Tibial nerve (tissue), 4 donors: ENCODE data around the gene RPL3. TPM values are rescaled to one million over a fixed set of nuclear protein-coding genes. Genes with fewer than 3 reads are reported as not detected.

Experiments used
- DNase-seq, 2 donors: peaks; one replicate each; pipeline ENCODE4 v3.0.0-alpha.2; 2019; ENCODE audit warnings: low spot score in 2 of 2
- H3K27ac ChIP-seq, 4 donors: fragments of 200-600 bp; sonication (generic) in 3 of 4; one replicate each; pipeline ENCODE4 v1.5.1; 2017 to 2019; ENCODE audit warnings: mild to moderate bottlenecking in 1 of 4
- H3K27me3 ChIP-seq, 2 donors: fragments of 200-600 bp; sonication (generic) in 1 of 2; one replicate each; pipeline versions ENCODE4 v1.5.1 to v1.6.0; 2017 to 2019
- H3K36me3 ChIP-seq, 3 donors: fragments of 200-600 bp; sonication (generic); one replicate each; pipeline ENCODE4 v1.5.1; 2018 to 2019
- H3K4me1 ChIP-seq, 4 donors: fragments of 200-600 bp; sonication (generic) in 3 of 4; one replicate each; pipeline ENCODE4 v1.5.1; 2017 to 2019
- H3K4me3 ChIP-seq, 4 donors: fragments of 200-600 bp; sonication (generic) in 3 of 4; one replicate each; pipeline ENCODE4 v1.5.1; 2017 to 2019; ENCODE audit warnings: mild to moderate bottlenecking in 1 of 4, moderate library complexity in 1 of 4
- H3K9me3 ChIP-seq, 4 donors: fragments of 200-600 bp; sonication (generic) in 3 of 4; one replicate each; pipeline ENCODE4 v1.5.1; 2017 to 2019
- CTCF ChIP-seq, 5 experiments: fragments of 200-600 bp in 3 of 5; fragments of 450-650 bp in 2 of 5; sonication (generic) in 3 of 5; IDR thresholded peaks; one replicate each; pipeline ENCODE4 v1.5.1; 2016 to 2019; ENCODE audit warnings: antibody characterized with exemption in 5 of 5, mild to moderate bottlenecking in 3 of 5, moderate library complexity in 2 of 5
- EP300 ChIP-seq, 2 donors: sonication (generic); formaldehyde crosslinking; IDR thresholded peaks; one replicate each; pipeline ENCODE4 v1.6.1; 2017; ENCODE audit warnings: antibody characterized with exemption in 2 of 2, mild to moderate bottlenecking in 1 of 2
- POLR2A ChIP-seq, 2 donors: fragments of 450-650 bp; IDR thresholded peaks; one replicate each; pipeline ENCODE4 v1.6.1; 2017; ENCODE audit warnings: antibody characterized with exemption in 2 of 2, mild to moderate bottlenecking in 2 of 2, moderate library complexity in 2 of 2
- WGBS, 2 donors: methylation state at CpG; one replicate each; pipeline ENCODE4 v1.1.5; 2018; 5-methylcytosine and 5-hydroxymethylcytosine counted together
- total RNA-seq, 4 donors: library from RNA; depleted of rRNA; stranded (reverse); fragments of >200 nt; gene quantifications; one replicate each; pipeline ENCODE4 v1.1.0, GENCODE V29; 2016

Gene RPL3
- total RNA-seq, 4 donors from 2014 or later, result 1,869 to 2,331 (median 1,970) TPM

- 86 to 88% methylated on average over 3 of the region's 3 CpGs for WGBS, 2 donors
- DNase-seq, result no peak
- H3K27me3 ChIP-seq, result no peaks in the 10 kb centered on the region
- H3K4me3 ChIP-seq, result no peak overlapping the region
- peaks cover 0 to 8% (median 0%) of the 10 kb centered on the region in 4 donors for H3K9me3 ChIP-seq
- H3K27ac ChIP-seq, result peak overlapping the region in 1 of 4 donors; percentile 86
- H3K4me1 ChIP-seq, result peaks cover 0 to 38% (median 21%) of the 10 kb centered on the region in 4 donors
- TF ChIP-seq CTCF (IDR thresholded peaks at IDR 0.05) (no peak), EP300 (IDR thresholded peaks at IDR 0.05) (no peak), POLR2A (IDR thresholded peaks at IDR 0.05) (no peak)
- no peaks in the 10 kb centered on the region for H3K36me3 ChIP-seq
Observed at GRCh38 chr22:39284983-39285382, 34.4 kb downstream of the RPL3 start.

GRCh38 chr22:39284142-39284980 is 35.1 kb downstream of the RPL3 start:
- no peak for DNase-seq
- Histone ChIP-seq H3K27ac (peak overlapping the region in 3 of 4 donors; percentile 30 to 91 (median 86)), H3K4me3 (no peak overlapping the region), H3K27me3 (no peaks in the 10 kb centered on the region), H3K4me1 (peaks cover 0 to 39% (median 21%) of the 10 kb centered on the region in 4 donors), H3K36me3 (no peaks in the 10 kb centered on the region), H3K9me3 (peaks cover 0 to 8% (median 0%) of the 10 kb centered on the region in 4 donors)
- 84 to 87% methylated on average over 17 to 19 of the region's 19 CpGs for WGBS, 2 donors
- no peak for TF ChIP-seq CTCF (IDR thresholded peaks at IDR 0.05)
- TF ChIP-seq EP300 (IDR thresholded peaks at IDR 0.05), result no peak
- TF ChIP-seq POLR2A (IDR thresholded peaks at IDR 0.05), result no peak

GRCh38 chr22:39283322-39284141 is 35.9 kb downstream of the RPL3 start:
- Histone ChIP-seq H3K27me3 (no peaks in the 10 kb centered on the region), H3K36me3 (no peaks in the 10 kb centered on the region), H3K4me1 (peaks cover 0 to 39% (median 21%) of the 10 kb centered on the region in 4 donors), H3K27ac (peak overlapping the region; percentile 49 to 91 (median 76)), H3K4me3 (no peak overlapping the region), H3K9me3 (peaks cover 0 to 8% (median 0%) of the 10 kb centered on the region in 4 donors)
- WGBS, 2 donors, result 48 to 51% methylated on average over 13 to 16 of the region's 27 CpGs
- peak in 1 of 2 donors; percentile 35 for DNase-seq
- no peak for TF ChIP-seq POLR2A (IDR thresholded peaks at IDR 0.05)
- peak; percentile 41 to 69 for TF ChIP-seq EP300 (IDR thresholded peaks at IDR 0.05)

GRCh38 chr22:39282645-39283321 is 36.6 kb downstream of the RPL3 start:
- Histone ChIP-seq H3K27me3 (no peaks in the 10 kb centered on the region), H3K4me3 (no peak overlapping the region), H3K36me3 (no peaks in the 10 kb centered on the region), H3K27ac (peak overlapping the region; percentile 49 to 91 (median 76)), H3K4me1 (peaks cover 0 to 46% (median 21%) of the 10 kb centered on the region in 4 donors), H3K9me3 (peaks cover 0 to 8% (median 0%) of the 10 kb centered on the region in 4 donors)
- TF ChIP-seq POLR2A (IDR thresholded peaks at IDR 0.05) (no peak), CTCF (IDR thresholded peaks at IDR 0.05) (no peak), EP300 (IDR thresholded peaks at IDR 0.05) (no peak)
- WGBS, 2 donors, result 68 to 79% methylated on average over 9 of the region's 9 CpGs
- no peak for DNase-seq

GRCh38 chr22:39281126-39281525 is 38.3 kb downstream of the RPL3 start:
- peak overlapping the region in 2 of 4 donors; percentile 86 to 91 for H3K27ac ChIP-seq
- DNase-seq, result no peak
- WGBS, 2 donors, result 78 to 85% methylated on average over 6 of the region's 6 CpGs
- H3K4me3 ChIP-seq, result no peak overlapping the region
- H3K27me3 ChIP-seq, result no peaks in the 10 kb centered on the region
- no peaks in the 10 kb centered on the region for H3K36me3 ChIP-seq
- no peak for TF ChIP-seq CTCF (IDR thresholded peaks at IDR 0.05)
- no peak for TF ChIP-seq EP300 (IDR thresholded peaks at IDR 0.05)
- no peak for TF ChIP-seq POLR2A (IDR thresholded peaks at IDR 0.05)
- H3K4me1 ChIP-seq, result peaks cover 0 to 47% (median 21%) of the 10 kb centered on the region in 4 donors
- peaks cover 0 to 14% (median 0%) of the 10 kb centered on the region in 4 donors for H3K9me3 ChIP-seq
